GM15510 (cell line): ENCODE measurements around the gene TARS1.

Experiments used
- POLR2A ChIP-seq: IDR thresholded peaks from 3 replicates; pipeline ENCODE4 v1.6.1; 2011; ENCODE audit warnings: borderline replicate concordance; ENCODE audit not compliant: insufficient read length; ENCODE audit errors: extremely low read depth

TARS1 gene

GRCh38 chr5:33468775-33469435 lies 28.1 kb downstream of the TARS1 start:
- TF ChIP-seq POLR2A = no peak

GRCh38 chr5:33470544-33470943 lies 29.8 kb downstream of the TARS1 start:
- no peak for TF ChIP-seq POLR2A

- no peak for TF ChIP-seq POLR2A
Observed at GRCh38 chr5:33472805-33473409, 32.1 kb downstream of the TARS1 start.

- TF ChIP-seq POLR2A = no peak
Observed at GRCh38 chr5:33474004-33474403, 33.2 kb downstream of the TARS1 start.

- TF ChIP-seq POLR2A = no peak
Observed at GRCh38 chr5:33474931-33475499, 34.2 kb downstream of the TARS1 start.

GRCh38 chr5:33475706-33476105 lies 34.9 kb downstream of the TARS1 start:
- TF ChIP-seq POLR2A = no peak

GRCh38 chr5:33476992-33477391 lies 36.2 kb downstream of the TARS1 start:
- TF ChIP-seq POLR2A = no peak

- TF ChIP-seq POLR2A = no peak
Observed at GRCh38 chr5:33477816-33478215, 37.1 kb downstream of the TARS1 start.

GRCh38 chr5:33479311-33479710 lies 38.5 kb downstream of the TARS1 start:
- TF ChIP-seq POLR2A = no peak

- no peak for TF ChIP-seq POLR2A
Observed at GRCh38 chr5:33480876-33481275, 40.1 kb downstream of the TARS1 start.

GRCh38 chr5:33482335-33482734 lies 41.6 kb downstream of the TARS1 start:
- TF ChIP-seq POLR2A = no peak

- no peak for TF ChIP-seq POLR2A
Observed at GRCh38 chr5:33487236-33487635, 46.5 kb downstream of the TARS1 start.

GRCh38 chr5:33488558-33489355 lies 48.0 kb downstream of the TARS1 start:
- no peak for TF ChIP-seq POLR2A

- no peak for TF ChIP-seq POLR2A
Observed at GRCh38 chr5:33489481-33490067, 48.8 kb downstream of the TARS1 start.
